Measurements from ENCODE around the gene MMAB. TPM values are rescaled to one million over a fixed set of nuclear protein-coding genes. Genes with fewer than 3 reads are reported as not detected.

MMAB gene
- total RNA-seq, 4 donors from 2014 or later, result 22.3 to 39.6 (median 31.1) TPM

GRCh38 chr12:109553906-109554500 lies 19.3 kb downstream of the MMAB start:
- Histone ChIP-seq H3K4me3 (no peak overlapping the region), H3K27ac (no peak overlapping the region), H3K4me1 (no peaks in the 10 kb centered on the region), H3K9me3 (no peaks in the 10 kb centered on the region), H3K36me3 (peaks cover 0 to 24% of the 10 kb centered on the region in 2 donors), H3K27me3 (peaks cover 52% of the 10 kb centered on the region)
- TF ChIP-seq CTCF (IDR thresholded peaks at IDR 0.05) (no peak), POLR2AphosphoS5 (IDR thresholded peaks at IDR 0.05) (no peak)
- WGBS, 2 donors (ENCODE audit: low coverage in 1 of 2), result 56 to 66% methylated on average over 5 to 14 of the region's 16 CpGs
- no peak for ATAC-seq

- Histone ChIP-seq H3K36me3 (peaks cover 0 to 19% of the 10 kb centered on the region in 2 donors), H3K4me3 (no peak overlapping the region), H3K27ac (no peak overlapping the region), H3K9me3 (no peaks in the 10 kb centered on the region), H3K27me3 (peaks cover 57% of the 10 kb centered on the region), H3K4me1 (no peaks in the 10 kb centered on the region)
- TF ChIP-seq POLR2A (IDR thresholded peaks at IDR 0.05), result no peak
- no peak for TF ChIP-seq POLR2AphosphoS5 (IDR thresholded peaks at IDR 0.05)
- no peak for TF ChIP-seq EP300 (IDR thresholded peaks at IDR 0.05)
- no peak for TF ChIP-seq CTCF (IDR thresholded peaks at IDR 0.05)
- 64 to 70% methylated on average over 5 to 7 of the region's 7 CpGs for WGBS, 2 donors (ENCODE audit: low coverage in 1 of 2)
- ATAC-seq, result no peak
Measured at GRCh38 chr12:109553483-109553882, 19.8 kb downstream of the MMAB start.

- H3K4me3 ChIP-seq, result no peak overlapping the region
- WGBS, 2 donors (ENCODE audit: low coverage in 1 of 2), result 78% methylated on average over 1 of the region's 4 CpGs; no CpG with 5 or more reads in 1 of the 2 donors
- TF ChIP-seq POLR2A (IDR thresholded peaks at IDR 0.05) (no peak), POLR2AphosphoS5 (IDR thresholded peaks at IDR 0.05) (no peak), EP300 (IDR thresholded peaks at IDR 0.05) (no peak)
- H3K36me3 ChIP-seq, result peaks cover 0 to 14% of the 10 kb centered on the region in 2 donors
- ATAC-seq, result no peak
- H3K4me1 ChIP-seq, result no peaks in the 10 kb centered on the region
- no peak overlapping the region for H3K27ac ChIP-seq
- no peaks in the 10 kb centered on the region for H3K9me3 ChIP-seq
- peaks cover 62% of the 10 kb centered on the region for H3K27me3 ChIP-seq
Measured at GRCh38 chr12:109552971-109553370, 20.3 kb downstream of the MMAB start.

GRCh38 chr12:109551108-109551507 lies 22.2 kb downstream of the MMAB start:
- Histone ChIP-seq H3K27me3 (peaks cover 77% of the 10 kb centered on the region), H3K4me3 (no peak overlapping the region), H3K36me3 (no peaks in the 10 kb centered on the region), H3K27ac (no peak overlapping the region), H3K9me3 (no peaks in the 10 kb centered on the region), H3K4me1 (no peaks in the 10 kb centered on the region)
- WGBS, 2 donors (ENCODE audit: low coverage in 1 of 2), result 75 to 86% methylated on average over 1 to 5 of the region's 6 CpGs
- TF ChIP-seq EP300 (IDR thresholded peaks at IDR 0.05), result no peak
- TF ChIP-seq POLR2AphosphoS5 (IDR thresholded peaks at IDR 0.05), result no peak
- no peak for TF ChIP-seq CTCF (IDR thresholded peaks at IDR 0.05)
- no peak for TF ChIP-seq POLR2A (IDR thresholded peaks at IDR 0.05)
- ATAC-seq, result no peak

- WGBS, 2 donors (ENCODE audit: low coverage in 1 of 2), result 37 to 49% methylated on average over 8 to 11 of the region's 12 CpGs
- ATAC-seq, result no peak
Measured at GRCh38 chr12:109550281-109550680, 23.0 kb downstream of the MMAB start.

More at GRCh38 chr12:109550281-109550680, 23.0 kb downstream of the MMAB start:
- no peak for TF ChIP-seq CTCF (IDR thresholded peaks at IDR 0.05)
- TF ChIP-seq EP300 (IDR thresholded peaks at IDR 0.05), result no peak
- no peak for TF ChIP-seq POLR2AphosphoS5 (IDR thresholded peaks at IDR 0.05)
- no peak for TF ChIP-seq POLR2A (IDR thresholded peaks at IDR 0.05)
- Histone ChIP-seq H3K4me3 (no peak overlapping the region), H3K27me3 (peaks cover 77% of the 10 kb centered on the region), H3K27ac (no peak overlapping the region), H3K4me1 (no peaks in the 10 kb centered on the region), H3K9me3 (no peaks in the 10 kb centered on the region), H3K36me3 (no peaks in the 10 kb centered on the region)

All from gastroesophageal sphincter (tissue), 4 donors.